ENCODE data around the gene PLEKHG5.

The PLEKHG5 gene

GRCh38 chr1:6501279-6501813 is 9.9 kb upstream of the PLEKHG5 start:
- Histone ChIP-seq H3K9ac (ENCODE audit: low read depth, low read length) (no peak overlapping the region), H3K9me3 (ENCODE audit: insufficient read depth, low read depth, low read length) (no peaks in the 10 kb centered on the region), H3K4me1 (ENCODE audit: insufficient read depth, low read length) (no peaks in the 10 kb centered on the region; the same call in 1 of the 2 replicates), H3K36me3 (ENCODE audit: insufficient read depth, low read depth, low read length) (no peaks in the 10 kb centered on the region), H3K4me3 (ENCODE audit: low read length) (no peak overlapping the region), H3K27ac (ENCODE audit: low read length) (no peak overlapping the region), H3K27me3 (ENCODE audit: insufficient read depth, low read length) (peaks cover 28% of the 10 kb centered on the region)

GRCh38 chr1:6500544-6501278 is 9.2 kb upstream of the PLEKHG5 start:
- Histone ChIP-seq H3K36me3 (ENCODE audit: insufficient read depth, low read depth, low read length) (no peaks in the 10 kb centered on the region), H3K4me3 (ENCODE audit: low read length) (no peak overlapping the region), H3K4me1 (ENCODE audit: insufficient read depth, low read length) (peaks cover 5% of the 10 kb centered on the region; the same call in 1 of the 2 replicates), H3K27ac (ENCODE audit: low read length) (no peak overlapping the region), H3K27me3 (ENCODE audit: insufficient read depth, low read length) (peaks cover 34% of the 10 kb centered on the region), H3K9ac (ENCODE audit: low read depth, low read length) (no peak overlapping the region), H3K9me3 (ENCODE audit: insufficient read depth, low read depth, low read length) (no peaks in the 10 kb centered on the region)

- H3K4me3 ChIP-seq (ENCODE audit: low read length) = no peak overlapping the region
- no peaks in the 10 kb centered on the region for H3K36me3 ChIP-seq (ENCODE audit: insufficient read depth, low read depth, low read length)
- H3K4me1 ChIP-seq (ENCODE audit: insufficient read depth, low read length) = peaks cover 9% of the 10 kb centered on the region; the same call in 1 of the 2 replicates
- H3K9ac ChIP-seq (ENCODE audit: low read depth, low read length) = no peak overlapping the region
- H3K27ac ChIP-seq (ENCODE audit: low read length) = no peak overlapping the region
- no peaks in the 10 kb centered on the region for H3K9me3 ChIP-seq (ENCODE audit: insufficient read depth, low read depth, low read length)
- H3K27me3 ChIP-seq (ENCODE audit: insufficient read depth, low read length) = peaks cover 38% of the 10 kb centered on the region
These were observed 7.8 kb upstream of the PLEKHG5 start for GRCh38 chr1:6499296-6499695.

GRCh38 chr1:6498576-6499111 is 7.2 kb upstream of the PLEKHG5 start:
- Histone ChIP-seq H3K9ac (ENCODE audit: low read depth, low read length) (no peak overlapping the region), H3K27me3 (ENCODE audit: insufficient read depth, low read length) (peaks cover 38% of the 10 kb centered on the region), H3K9me3 (ENCODE audit: insufficient read depth, low read depth, low read length) (no peaks in the 10 kb centered on the region), H3K4me3 (ENCODE audit: low read length) (no peak overlapping the region), H3K27ac (ENCODE audit: low read length) (no peak overlapping the region), H3K36me3 (ENCODE audit: insufficient read depth, low read depth, low read length) (no peaks in the 10 kb centered on the region), H3K4me1 (ENCODE audit: insufficient read depth, low read length) (peaks cover 9% of the 10 kb centered on the region; the same call in 1 of the 2 replicates)

GRCh38 chr1:6497867-6498575 is 6.6 kb upstream of the PLEKHG5 start:
- Histone ChIP-seq H3K36me3 (ENCODE audit: insufficient read depth, low read depth, low read length) (no peaks in the 10 kb centered on the region), H3K4me3 (ENCODE audit: low read length) (peak overlapping the region; percentile 68), H3K4me1 (ENCODE audit: insufficient read depth, low read length) (peaks cover 9% of the 10 kb centered on the region; the same call in 1 of the 2 replicates), H3K9me3 (ENCODE audit: insufficient read depth, low read depth, low read length) (no peaks in the 10 kb centered on the region), H3K27me3 (ENCODE audit: insufficient read depth, low read length) (peaks cover 38% of the 10 kb centered on the region), H3K27ac (ENCODE audit: low read length) (no peak overlapping the region), H3K9ac (ENCODE audit: low read depth, low read length) (no peak overlapping the region)

GRCh38 chr1:6497215-6497866 is 5.9 kb upstream of the PLEKHG5 start:
- Histone ChIP-seq H3K27ac (ENCODE audit: low read length) (no peak overlapping the region), H3K27me3 (ENCODE audit: insufficient read depth, low read length) (peaks cover 38% of the 10 kb centered on the region), H3K4me1 (ENCODE audit: insufficient read depth, low read length) (peaks cover 9% of the 10 kb centered on the region; the same call in 1 of the 2 replicates), H3K4me3 (ENCODE audit: low read length) (peak overlapping the region; percentile 69), H3K36me3 (ENCODE audit: insufficient read depth, low read depth, low read length) (no peaks in the 10 kb centered on the region), H3K9me3 (ENCODE audit: insufficient read depth, low read depth, low read length) (no peaks in the 10 kb centered on the region), H3K9ac (ENCODE audit: low read depth, low read length) (no peak overlapping the region)

GRCh38 chr1:6496890-6497214 is 5.4 kb upstream of the PLEKHG5 start:
- Histone ChIP-seq H3K36me3 (ENCODE audit: insufficient read depth, low read depth, low read length) (no peaks in the 10 kb centered on the region), H3K27ac (ENCODE audit: low read length) (no peak overlapping the region), H3K9ac (ENCODE audit: low read depth, low read length) (no peak overlapping the region), H3K27me3 (ENCODE audit: insufficient read depth, low read length) (peaks cover 38% of the 10 kb centered on the region), H3K4me3 (ENCODE audit: low read length) (peak overlapping the region; percentile 69), H3K4me1 (ENCODE audit: insufficient read depth, low read length) (peaks cover 9% of the 10 kb centered on the region; the same call in 1 of the 2 replicates), H3K9me3 (ENCODE audit: insufficient read depth, low read depth, low read length) (no peaks in the 10 kb centered on the region)

GRCh38 chr1:6496365-6496721 is 4.9 kb upstream of the PLEKHG5 start:
- no peak overlapping the region for H3K9ac ChIP-seq (ENCODE audit: low read depth, low read length)

GRCh38 chr1:6495540-6496364 is 4.3 kb upstream of the PLEKHG5 start:
- Histone ChIP-seq H3K36me3 (ENCODE audit: insufficient read depth, low read depth, low read length) (no peaks in the 10 kb centered on the region), H3K4me1 (ENCODE audit: insufficient read depth, low read length) (peaks cover 19% of the 10 kb centered on the region; the same call in 1 of the 2 replicates), H3K9ac (ENCODE audit: low read depth, low read length) (no peak overlapping the region), H3K4me3 (ENCODE audit: low read length) (peak overlapping the region; percentile 24; the same call in 1 of the 2 replicates), H3K27ac (ENCODE audit: low read length) (no peak overlapping the region), H3K9me3 (ENCODE audit: insufficient read depth, low read depth, low read length) (no peaks in the 10 kb centered on the region), H3K27me3 (ENCODE audit: insufficient read depth, low read length) (peaks cover 38% of the 10 kb centered on the region)

More at GRCh38 chr1:6496365-6496721, 4.9 kb upstream of the PLEKHG5 start:
- Histone ChIP-seq H3K27ac (ENCODE audit: low read length) (no peak overlapping the region), H3K4me3 (ENCODE audit: low read length) (peak overlapping the region; percentile 69; the same call in 1 of the 2 replicates), H3K9me3 (ENCODE audit: insufficient read depth, low read depth, low read length) (no peaks in the 10 kb centered on the region), H3K27me3 (ENCODE audit: insufficient read depth, low read length) (peaks cover 38% of the 10 kb centered on the region), H3K36me3 (ENCODE audit: insufficient read depth, low read depth, low read length) (no peaks in the 10 kb centered on the region), H3K4me1 (ENCODE audit: insufficient read depth, low read length) (peaks cover 14% of the 10 kb centered on the region; the same call in 1 of the 2 replicates)

GRCh38 chr1:6495041-6495441 is 3.6 kb upstream of the PLEKHG5 start:
- Histone ChIP-seq H3K4me1 (ENCODE audit: insufficient read depth, low read length) (peaks cover 19% of the 10 kb centered on the region; the same call in 1 of the 2 replicates), H3K27ac (ENCODE audit: low read length) (no peak overlapping the region), H3K27me3 (ENCODE audit: insufficient read depth, low read length) (peaks cover 38% of the 10 kb centered on the region), H3K4me3 (ENCODE audit: low read length) (no peak overlapping the region), H3K36me3 (ENCODE audit: insufficient read depth, low read depth, low read length) (no peaks in the 10 kb centered on the region), H3K9ac (ENCODE audit: low read depth, low read length) (no peak overlapping the region), H3K9me3 (ENCODE audit: insufficient read depth, low read depth, low read length) (no peaks in the 10 kb centered on the region)

GRCh38 chr1:6494627-6495026 is 3.2 kb upstream of the PLEKHG5 start:
- H3K4me3 ChIP-seq (ENCODE audit: low read length) = no peak overlapping the region
- no peaks in the 10 kb centered on the region for H3K9me3 ChIP-seq (ENCODE audit: insufficient read depth, low read depth, low read length)
- H3K9ac ChIP-seq (ENCODE audit: low read depth, low read length) = no peak overlapping the region
- no peak overlapping the region for H3K27ac ChIP-seq (ENCODE audit: low read length)
- H3K36me3 ChIP-seq (ENCODE audit: insufficient read depth, low read depth, low read length) = no peaks in the 10 kb centered on the region
- peaks cover 21% of the 10 kb centered on the region; the same call in 1 of the 2 replicates for H3K4me1 ChIP-seq (ENCODE audit: insufficient read depth, low read length)
- H3K27me3 ChIP-seq (ENCODE audit: insufficient read depth, low read length) = peaks cover 38% of the 10 kb centered on the region
